ENCODE measurements around the gene NIFK.

DNA sequence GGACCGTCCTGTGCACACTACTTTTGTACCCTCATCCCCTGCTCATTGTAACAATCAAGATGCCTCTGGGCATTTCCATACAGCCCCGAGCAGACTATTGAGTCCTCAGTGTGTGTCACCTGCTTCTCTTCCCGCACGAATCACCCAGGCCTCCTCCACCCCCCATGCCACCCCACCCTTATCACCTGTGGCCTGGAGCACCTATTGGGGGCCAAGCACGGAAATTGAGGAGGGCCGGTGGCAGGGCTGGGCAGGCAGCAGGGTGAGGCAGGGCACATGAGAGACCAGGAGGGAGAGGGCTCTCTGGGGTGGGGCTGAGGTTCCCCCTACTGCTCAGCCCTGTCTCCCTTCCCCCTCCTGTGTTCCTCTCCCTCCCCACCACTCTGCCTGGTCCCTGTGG is 4.3 kb upstream of the NIFK start:
- TF ChIP-seq ZNF274 (IDR thresholded peaks at IDR 0.05; ENCODE audit: low read depth, low read length) (no peak), SUZ12 (IDR thresholded peaks at IDR 0.05; ENCODE audit: extremely low read depth, insufficient read depth, insufficient read length) (no peak)
